ENCODE measurements around the gene POU2F1.
"Not testable (repeated sequence)": the region's sequence is repeated elsewhere in the genome, so short reads cannot be mapped to it uniquely, and the experiment has no call there.

Gene POU2F1

GRCh38 chr1:167221738-167222610 is 1.3 kb downstream of the POU2F1 start:
- Histone ChIP-seq H3K27me3 (replicated peaks; ENCODE audit: control insufficient read depth, insufficient read depth, low read length) (no peaks in the 10 kb centered on the region), H3K36me3 (ENCODE audit: control insufficient read depth, insufficient read depth, low read length) (no peaks in the 10 kb centered on the region), H3K4me3 (replicated peaks; ENCODE audit: low read depth, low read length) (peak overlapping the region; percentile 84)
- TF ChIP-seq CTCF (IDR thresholded peaks at IDR 0.05; ENCODE audit: insufficient read depth, low read length, poor library complexity, severe bottlenecking) = no peak
- DNase-seq (ENCODE audit: extremely low read depth, insufficient read length) = peak; percentile 82

GRCh38 chr1:167223144-167224103 is 2.7 kb downstream of the POU2F1 start:
- Histone ChIP-seq H3K4me3 (replicated peaks; ENCODE audit: low read depth, low read length) (no peak overlapping the region), H3K36me3 (ENCODE audit: control insufficient read depth, insufficient read depth, low read length) (no peaks in the 10 kb centered on the region), H3K27me3 (replicated peaks; ENCODE audit: control insufficient read depth, insufficient read depth, low read length) (no peaks in the 10 kb centered on the region)
- no peak for TF ChIP-seq CTCF (IDR thresholded peaks at IDR 0.05; ENCODE audit: insufficient read depth, low read length, poor library complexity, severe bottlenecking)
- DNase-seq (ENCODE audit: extremely low read depth, insufficient read length) = no peak

- not testable (repeated sequence) for H3K4me3 ChIP-seq (replicated peaks; ENCODE audit: low read depth, low read length)
Measured at GRCh38 chr1:167224734-167225235, 4.1 kb downstream of the POU2F1 start.

GRCh38 chr1:167225920-167226319 is 5.2 kb downstream of the POU2F1 start:
- Histone ChIP-seq H3K4me3 (replicated peaks; ENCODE audit: low read depth, low read length) (no peak overlapping the region), H3K36me3 (ENCODE audit: control insufficient read depth, insufficient read depth, low read length) (no peaks in the 10 kb centered on the region), H3K27me3 (replicated peaks; ENCODE audit: control insufficient read depth, insufficient read depth, low read length) (no peaks in the 10 kb centered on the region)
- DNase-seq (ENCODE audit: extremely low read depth, insufficient read length) = no peak
- TF ChIP-seq CTCF (IDR thresholded peaks at IDR 0.05; ENCODE audit: insufficient read depth, low read length, poor library complexity, severe bottlenecking) = no peak

More at GRCh38 chr1:167224734-167225235, 4.1 kb downstream of the POU2F1 start:
- not testable (repeated sequence) for DNase-seq (ENCODE audit: extremely low read depth, insufficient read length); H3K36me3 ChIP-seq (ENCODE audit: control insufficient read depth, insufficient read depth, low read length); H3K27me3 ChIP-seq (replicated peaks; ENCODE audit: control insufficient read depth, insufficient read depth, low read length)

GRCh38 chr1:167227934-167228378 is 7.3 kb downstream of the POU2F1 start:
- Histone ChIP-seq H3K27me3 (replicated peaks; ENCODE audit: control insufficient read depth, insufficient read depth, low read length) (no peaks in the 10 kb centered on the region), H3K36me3 (ENCODE audit: control insufficient read depth, insufficient read depth, low read length) (no peaks in the 10 kb centered on the region), H3K4me3 (replicated peaks; ENCODE audit: low read depth, low read length) (no peak overlapping the region)
- no peak for TF ChIP-seq CTCF (IDR thresholded peaks at IDR 0.05; ENCODE audit: insufficient read depth, low read length, poor library complexity, severe bottlenecking)
- DNase-seq (ENCODE audit: extremely low read depth, insufficient read length) = no peak
